ENCODE results near the gene LRRC4C. TPM values are rescaled to one million over a fixed set of nuclear protein-coding genes. Genes with fewer than 3 reads are reported as not detected.

LRRC4C gene
- total and polyA plus RNA-seq, 10 of the 15 experiments (the other 5 are each of a cell fraction or from before 2014, with no cell fraction given), result 1.5 TPM; not detected in 9

GRCh38 chr11:40417627-40418026, 1041.8 kb downstream of the LRRC4C start:
- Histone ChIP-seq H3K27me3 (replicated peaks in 1 of 2; ENCODE audit: control insufficient read depth in 2 of 2, insufficient read depth in 2 of 2, low read length in 1 of 2) (no peaks in the 10 kb centered on the region), H2AFZ (ENCODE audit: control insufficient read depth, low read depth, low read length) (no peak overlapping the region), H3K4me3 (no peak overlapping the region), H3K9me3 (replicated peaks; ENCODE audit: control insufficient read depth, insufficient read depth, low read length) (no peaks in the 10 kb centered on the region), H3K9ac (ENCODE audit: control insufficient read depth, insufficient read depth, low read length) (no peak overlapping the region), H3K36me3 (ENCODE audit: control insufficient read depth in 2 of 2, insufficient read depth in 2 of 2, low read length in 1 of 2) (no peaks in the 10 kb centered on the region), H4K20me1 (ENCODE audit: control insufficient read depth, insufficient read depth) (no peaks in the 10 kb centered on the region), H3K79me2 (ENCODE audit: control insufficient read depth, insufficient read depth, low read length) (no peaks in the 10 kb centered on the region), H3K4me2 (ENCODE audit: control insufficient read depth, insufficient read depth) (no peak overlapping the region), H3K4me1 (ENCODE audit: control insufficient read depth, insufficient read depth, low read length) (no peaks in the 10 kb centered on the region), H3K27ac (ENCODE audit: control insufficient read depth, insufficient read depth) (no peak overlapping the region)
- RAD21 ChIA-PET (ENCODE audit: unreplicated experiment), result no interaction called here
- in situ Hi-C loops (cut with MboI) (no loop called here), intact Hi-C loops (cut with micrococcal nuclease; ENCODE audit: unreplicated experiment) (no loop called here)
- ATAC-seq (no peak), FAIRE-seq (no peak), DNase-seq (ENCODE audit: low read depth, low spot score) (no peak)
- CTCF ChIA-PET, result no interaction called here
- 39% methylated on average over 3 of the region's 3 CpGs for WGBS (ENCODE audit: insufficient coverage, insufficient replicate concordance, low lambda C conversion rate, missing lambda C conversion rate)
- no TSS peak for BruUV-seq (replicated peaks)
- SMC1A ChIA-PET (ENCODE audit: uncharacterized antibody, unreplicated experiment), result no interaction called here
- POLR2A ChIA-PET, result no interaction called here
- no peak for TF ChIP-seq SRF (IDR thresholded peaks at IDR 0.05; ENCODE audit: low read depth in 2 of 2, low read length in 2 of 2)
- TF ChIP-seq PAX5 (IDR thresholded peaks at IDR 0.05; ENCODE audit: borderline replicate concordance, low read depth, low read length), result no peak
- no peak for TF ChIP-seq POU2F2 (IDR thresholded peaks at IDR 0.05; ENCODE audit: borderline replicate concordance, low read depth, low read length)
- no peak for TF ChIP-seq CUX1 (IDR thresholded peaks at IDR 0.05; ENCODE audit: insufficient replicate concordance, low read depth, low read length)
- no peak for TF ChIP-seq IKZF1 (conservative IDR thresholded peaks at IDR 0.05)
- TF ChIP-seq CHD4 (IDR thresholded peaks at IDR 0.05), result no peak
- TF ChIP-seq USF1 (IDR thresholded peaks at IDR 0.05; ENCODE audit: borderline replicate concordance, extremely low read length, insufficient read depth, low read depth, low read length), result no peak
- TF ChIP-seq REST (IDR thresholded peaks at IDR 0.05; ENCODE audit: low read depth, low read length), result no peak
- no peak for TF ChIP-seq SPI1 (IDR thresholded peaks at IDR 0.05; ENCODE audit: borderline replicate concordance, insufficient read depth, low read depth, low read length)
- TF ChIP-seq CBX5 (IDR thresholded peaks at IDR 0.05; ENCODE audit: low read depth), result no peak
- TF ChIP-seq SP1 (IDR thresholded peaks at IDR 0.05; ENCODE audit: low read depth, low read length), result no peak
- TF ChIP-seq CBX3 (IDR thresholded peaks at IDR 0.05; ENCODE audit: borderline replicate concordance, low read depth), result no peak
- no peak for TF ChIP-seq ZNF274 (IDR thresholded peaks at IDR 0.05; ENCODE audit: insufficient read depth, insufficient read length)
- TF ChIP-seq RCOR1 (conservative IDR thresholded peaks at IDR 0.05; ENCODE audit: low read depth, low read length), result no peak
